ENCODE measurements around the gene PLA2G7. TPM values are rescaled to one million over a fixed set of nuclear protein-coding genes. Genes with fewer than 3 reads are reported as not detected.

The PLA2G7 gene
- total and polyA plus RNA-seq, 2 of the 8 experiments (the other 6 are each of a cell fraction or from before 2014, with no cell fraction given) = 1.5 to 2.2 TPM

DNA sequence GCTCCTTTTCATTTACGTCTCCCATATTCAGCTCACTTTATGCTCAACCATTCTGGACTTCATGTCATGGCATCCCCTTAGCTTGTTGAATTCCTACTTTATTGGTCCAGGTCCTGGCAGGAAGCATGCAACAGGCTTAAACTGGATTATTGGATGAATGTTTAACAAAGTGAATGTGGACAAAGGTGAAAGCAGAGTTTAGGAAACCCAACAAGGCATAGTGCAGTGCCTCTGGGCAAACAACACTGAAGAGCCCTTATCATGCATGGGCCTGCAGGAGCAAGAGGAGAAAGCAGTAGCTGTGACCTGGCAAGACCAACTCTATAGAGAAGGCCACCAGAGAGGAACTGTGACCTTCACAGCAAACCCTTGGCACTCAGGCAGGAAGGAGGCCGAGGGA, 6.3 kb upstream of the PLA2G7 start:
- H3K4me1 ChIP-seq (replicated peaks in 1 of 4; ENCODE audit: control insufficient read depth in 3 of 4, insufficient read depth in 4 of 4, low read length in 3 of 4) = peaks cover 0 to 3% (median 2%) of the 10 kb centered on the region in 4 experiments; a peak in 4 of 7 replicates
- H2AFZ ChIP-seq (ENCODE audit: low read length) = no peak overlapping the region
- H4K91ac ChIP-seq (replicated peaks; ENCODE audit: insufficient read length, low read length) = no peak overlapping the region
- no peak overlapping the region for H2BK20ac ChIP-seq (ENCODE audit: low read length)
- no peak overlapping the region for H2BK120ac ChIP-seq (replicated peaks; ENCODE audit: low read depth, low read length)
- H3K23me2 ChIP-seq (ENCODE audit: low read depth, low read length) = no peaks in the 10 kb centered on the region
- ChIA-PET POLR2A (ENCODE audit: partially characterized antibody) (no interaction called here), CTCF (ENCODE audit: partially characterized antibody) (interaction anchor here (1.4 kb wide), 1 partner anchor 276 kb away, joined by 4 read pairs; no protein-coding TSS in a partner anchor)
- no peak for TF ChIP-seq RNF2 (IDR thresholded peaks at IDR 0.05; ENCODE audit: borderline replicate concordance, low read depth, low read length, missing control alignments, poor library complexity, severe bottlenecking)
- TF ChIP-seq CBX8 (IDR thresholded peaks at IDR 0.05; ENCODE audit: borderline replicate concordance, low read depth, low read length) = no peak
- no peaks in the 10 kb centered on the region for H4K20me1 ChIP-seq (replicated peaks in 1 of 2; ENCODE audit: control insufficient read depth in 1 of 2, insufficient read depth in 2 of 2, low read length in 2 of 2)
- no peaks in the 10 kb centered on the region for H3K79me1 ChIP-seq (ENCODE audit: low read depth, low read length)
- no peak overlapping the region for H4K8ac ChIP-seq (ENCODE audit: extremely low read depth, insufficient read depth, low read length)
- no peak overlapping the region for H3K14ac ChIP-seq (ENCODE audit: insufficient read length)
- no peak for DNase-seq (ENCODE audit: low read depth in 1 of 2, low spot score in 2 of 2)
- no peak overlapping the region for H4K5ac ChIP-seq (ENCODE audit: insufficient read length, low read depth, low read length)
- 85% methylated on average over 2 of the region's 2 CpGs; no CpG with 5 or more reads in 1 of the 2 experiments for WGBS, 2 experiments (ENCODE audit: extremely low coverage in 1 of 2, insufficient coverage in 1 of 2, insufficient read length in 1 of 2, insufficient replicate concordance in 2 of 2, low coverage in 1 of 2, low lambda C conversion rate in 2 of 2, missing lambda C conversion rate in 1 of 2)
- no peak overlapping the region for H2BK15ac ChIP-seq (ENCODE audit: low read length)
- H3K4ac ChIP-seq (replicated peaks; ENCODE audit: insufficient read length, low read depth, low read length) = no peak overlapping the region
- no peak overlapping the region for H2BK12ac ChIP-seq (ENCODE audit: low read depth, low read length)
- H3K18ac ChIP-seq (ENCODE audit: extremely low read depth, low read length) = no peak overlapping the region
- H3K27ac ChIP-seq (ENCODE audit: low read depth, low read length) = no peak overlapping the region
- no peak overlapping the region for H2BK5ac ChIP-seq (ENCODE audit: low read depth, low read length)
- H3K4me2 ChIP-seq (ENCODE audit: insufficient read depth in 1 of 2, low read depth in 2 of 2, low read length in 2 of 2) = no peak overlapping the region
- no peak overlapping the region for H3K56ac ChIP-seq (replicated peaks; ENCODE audit: insufficient read length, low read depth, low read length)
- no peaks in the 10 kb centered on the region for H3K79me2 ChIP-seq (ENCODE audit: control insufficient read depth in 1 of 2, insufficient read depth in 2 of 2, low read length in 2 of 2)
- H3K4me3 ChIP-seq (ENCODE audit: extremely low read depth in 1 of 4, insufficient read depth in 2 of 4, low read depth in 3 of 4, low read length in 4 of 4) = no peak overlapping the region
- H3K9me3 ChIP-seq (ENCODE audit: insufficient read depth in 2 of 2, low read depth in 1 of 2, low read length in 1 of 2) = no peaks in the 10 kb centered on the region
- no peak overlapping the region for H3K9ac ChIP-seq (replicated peaks in 1 of 4; ENCODE audit: extremely low read depth in 1 of 4, low read depth in 3 of 4, low read length in 3 of 4)
- FAIRE-seq = no peak
- H3K36me3 ChIP-seq (ENCODE audit: control insufficient read depth in 2 of 4, insufficient read depth in 4 of 4, low read length in 3 of 4) = no peaks in the 10 kb centered on the region
- no peak overlapping the region for H3K23ac ChIP-seq (ENCODE audit: insufficient read length)
- H3K27me3 ChIP-seq (replicated peaks in 1 of 4; ENCODE audit: control insufficient read depth in 3 of 4, extremely low read depth in 1 of 4, insufficient read depth in 3 of 4, low read length in 3 of 4) = peaks cover 0 to 6% (median 3%) of the 10 kb centered on the region in 4 experiments; a peak in 2 of 7 replicates
- no peak overlapping the region for H2AK5ac ChIP-seq (ENCODE audit: low read depth, low read length)

Measured in H1 (cell line).